Stimulated activated CD8-positive, alpha-beta memory T cell treated with anti-CD3 and anti-CD28 coated beads, Interleukin-12 subunit alpha, Interleukin-12 subunit beta, amount 100 ng/mL, for 4 hours (primary cell): Measurements from ENCODE around the gene RHOBTB1.

Experiments
- DNase-seq: peaks from one replicate; pipeline ENCODE4 v3.0.0-alpha.2; 2020; ENCODE audit warnings: low read depth

Gene RHOBTB1

GRCh38 chr10:60965696-60966095 lies 21.7 kb upstream of the RHOBTB1 start:
- DNase-seq, result no peak

GRCh38 chr10:60964257-60965235 lies 20.6 kb upstream of the RHOBTB1 start:
- no peak for DNase-seq

- no peak for DNase-seq
Measured at GRCh38 chr10:60963441-60964256, 19.7 kb upstream of the RHOBTB1 start.

- DNase-seq, result no peak
Measured at GRCh38 chr10:60962946-60963345, 19.0 kb upstream of the RHOBTB1 start.

GRCh38 chr10:60960913-60961312 lies 16.9 kb upstream of the RHOBTB1 start:
- DNase-seq, result no peak

- DNase-seq, result no peak
Measured at GRCh38 chr10:60960031-60960430, 16.0 kb upstream of the RHOBTB1 start.

DNA sequence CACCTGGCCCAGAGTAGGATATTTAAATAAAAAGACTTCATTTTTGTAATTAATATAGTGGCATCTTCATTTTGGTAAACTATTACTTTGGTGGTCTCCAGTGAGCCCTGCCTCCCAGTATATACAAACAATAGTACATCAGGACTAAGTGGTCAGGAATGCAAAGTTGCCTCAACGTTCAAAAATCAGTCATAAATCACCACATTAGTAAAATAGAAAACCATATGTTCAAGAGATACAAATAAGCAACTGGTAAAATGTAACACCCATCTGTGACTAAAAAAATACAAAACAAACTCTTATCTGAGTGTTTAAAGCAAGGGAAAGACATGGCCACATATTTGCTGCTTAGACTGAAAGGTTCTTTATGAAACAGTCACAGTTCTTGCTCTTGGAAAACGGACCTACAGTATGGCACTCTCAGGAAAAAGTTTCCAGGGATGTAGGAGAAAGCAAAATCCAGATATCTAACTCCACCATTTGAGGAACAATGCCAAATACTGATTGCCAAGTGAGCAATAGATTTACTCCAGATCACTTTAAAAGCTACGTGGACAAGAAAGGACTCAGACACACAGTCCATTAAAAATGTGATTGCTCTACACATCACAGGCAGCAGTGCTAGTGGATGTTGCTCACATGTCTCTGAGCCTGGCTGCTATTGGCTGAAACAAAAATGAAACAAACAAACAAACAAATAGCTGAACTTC lies 15.1 kb upstream of the RHOBTB1 start:
- no peak for DNase-seq

DNA sequence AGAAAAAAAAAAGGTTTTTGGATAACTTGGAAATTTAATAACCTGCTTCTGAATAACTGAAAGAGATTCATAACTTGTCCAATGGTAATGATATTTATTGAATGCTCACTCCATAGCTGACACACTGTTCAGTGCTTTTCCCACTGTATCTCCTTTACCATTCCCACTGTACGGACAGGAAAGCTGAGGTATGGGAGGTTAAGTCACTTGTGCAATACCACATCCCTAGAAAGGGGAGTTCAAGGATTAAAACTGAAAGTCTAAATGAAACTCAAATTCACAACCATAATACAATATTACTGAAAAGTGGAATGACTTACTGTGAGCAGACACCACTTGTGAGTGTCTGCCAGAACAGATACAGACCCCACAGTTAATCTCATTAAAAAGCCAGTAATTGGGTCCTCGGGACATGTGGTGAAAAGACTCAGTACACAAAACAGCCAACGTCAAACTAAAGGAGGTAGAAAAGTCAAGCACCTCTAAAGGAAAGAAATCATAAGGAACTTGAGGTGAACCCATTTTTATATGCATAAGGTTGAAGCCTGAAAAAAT lies 13.8 kb upstream of the RHOBTB1 start:
- no peak for DNase-seq

DNA sequence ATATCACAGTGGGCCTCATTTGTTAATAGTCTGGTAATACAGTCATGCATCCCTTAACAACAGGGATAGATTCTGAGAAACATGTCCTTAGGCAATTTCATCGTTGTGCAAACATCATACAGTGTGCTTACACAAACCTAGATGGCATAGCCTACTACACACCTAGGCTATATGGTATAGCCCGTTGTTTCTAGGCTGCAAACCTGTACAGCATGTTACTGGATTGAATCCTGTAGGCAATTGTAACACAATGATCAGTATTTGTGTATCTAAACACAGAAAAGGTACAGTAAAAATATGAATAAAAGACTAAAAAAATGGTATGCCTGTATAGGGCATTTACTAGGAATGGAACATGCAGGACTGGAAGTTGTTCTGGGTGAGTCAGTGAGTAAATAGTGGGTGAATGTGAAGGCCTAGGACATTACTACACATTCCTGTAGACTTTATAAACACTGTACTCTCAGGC lies 12.0 kb upstream of the RHOBTB1 start:
- no peak for DNase-seq

DNA sequence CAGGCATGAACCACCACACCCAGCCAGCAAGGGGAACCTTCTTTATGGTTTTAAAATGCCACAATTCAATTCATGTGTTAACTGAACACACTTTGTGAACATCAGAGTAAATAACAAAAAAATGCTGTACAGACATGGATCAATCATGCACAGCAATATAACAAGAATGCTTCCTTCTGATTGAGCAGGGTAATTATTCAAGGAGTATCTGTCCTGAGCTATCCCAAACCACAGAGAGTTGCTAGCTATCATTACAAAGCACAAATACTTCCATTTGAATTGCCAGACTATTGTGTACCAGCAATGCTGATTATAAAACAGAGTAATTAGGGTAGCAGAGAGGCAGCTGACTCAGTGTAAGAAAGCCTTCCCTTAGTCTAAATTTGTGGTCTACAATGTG lies 11.3 kb upstream of the RHOBTB1 start:
- no peak for DNase-seq

DNA sequence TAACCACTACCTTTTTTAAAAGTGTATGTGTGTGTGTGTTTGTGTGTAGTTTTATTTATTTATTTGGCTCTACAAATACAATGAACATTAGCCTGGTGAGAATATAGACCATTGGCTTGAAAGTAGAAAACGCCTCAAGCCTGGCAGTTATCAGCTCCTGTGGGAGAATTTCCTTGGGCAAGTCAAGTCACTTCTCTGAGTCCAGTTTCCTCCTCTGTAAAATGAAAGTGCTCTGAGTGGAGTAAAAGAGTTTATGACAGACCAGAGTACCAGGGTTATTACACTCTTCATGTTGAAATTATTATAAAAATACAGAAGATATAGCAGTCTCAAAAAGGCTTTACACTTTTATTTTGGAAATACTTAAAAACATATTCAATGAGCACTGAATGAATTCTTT lies 10.1 kb upstream of the RHOBTB1 start:
- DNase-seq, result no peak

DNA sequence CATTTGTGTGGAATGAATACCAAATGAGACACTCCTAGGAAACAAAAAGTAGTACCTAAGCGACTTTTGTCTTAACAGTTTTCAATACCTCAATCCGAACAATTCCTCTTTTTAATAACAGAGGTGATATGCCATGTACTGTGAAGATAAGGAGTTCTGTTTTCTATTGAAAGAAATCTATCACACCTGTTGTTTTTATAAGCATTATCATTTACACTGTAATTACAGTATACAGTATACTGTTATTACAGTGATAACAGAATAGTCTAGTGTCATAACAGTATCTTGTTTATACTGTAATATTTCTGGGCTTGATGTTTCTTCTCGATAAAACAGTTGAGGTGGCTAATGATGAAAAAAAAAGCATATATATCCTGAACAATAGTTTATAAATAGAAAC lies 9.4 kb upstream of the RHOBTB1 start:
- DNase-seq, result no peak

GRCh38 chr10:60952846-60953220 lies 8.8 kb upstream of the RHOBTB1 start:
- no peak for DNase-seq

DNA sequence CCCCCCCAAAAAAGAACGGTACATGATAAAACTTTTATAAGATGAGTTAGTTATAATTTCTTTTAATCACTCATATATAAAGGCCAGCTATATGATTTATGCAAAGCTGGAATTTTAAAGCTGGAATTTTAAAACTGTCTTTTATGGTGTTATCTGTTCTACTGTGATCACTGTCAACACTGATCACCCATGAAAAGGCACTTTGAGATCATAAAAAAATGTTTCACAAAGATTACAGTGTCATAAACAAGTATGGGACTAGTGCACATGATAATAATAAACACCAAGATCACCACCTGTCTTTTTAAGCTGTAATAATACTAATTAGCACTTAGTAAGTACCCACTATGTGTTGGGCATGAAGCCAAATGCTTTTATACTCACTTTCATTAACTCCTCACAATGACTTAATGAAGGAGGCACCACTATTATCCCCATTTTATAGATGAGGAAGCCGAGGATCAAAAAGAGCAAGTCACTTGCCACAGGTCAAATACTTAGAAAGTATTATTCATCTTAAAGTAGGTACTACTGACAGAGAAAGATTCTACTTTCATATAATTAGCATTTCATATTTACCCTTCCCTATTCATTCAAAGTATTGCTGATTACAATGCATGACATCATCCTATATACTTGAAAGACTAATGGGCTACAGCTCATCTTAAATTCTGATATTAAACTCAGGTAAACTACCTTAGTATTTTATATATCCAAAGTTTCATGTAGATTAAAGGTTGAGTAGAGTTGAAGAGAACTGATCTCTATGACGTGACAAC lies 8.3 kb upstream of the RHOBTB1 start:
- no peak for DNase-seq

- no peak for DNase-seq
Measured at GRCh38 chr10:60951272-60951724, 7.3 kb upstream of the RHOBTB1 start.

DNA sequence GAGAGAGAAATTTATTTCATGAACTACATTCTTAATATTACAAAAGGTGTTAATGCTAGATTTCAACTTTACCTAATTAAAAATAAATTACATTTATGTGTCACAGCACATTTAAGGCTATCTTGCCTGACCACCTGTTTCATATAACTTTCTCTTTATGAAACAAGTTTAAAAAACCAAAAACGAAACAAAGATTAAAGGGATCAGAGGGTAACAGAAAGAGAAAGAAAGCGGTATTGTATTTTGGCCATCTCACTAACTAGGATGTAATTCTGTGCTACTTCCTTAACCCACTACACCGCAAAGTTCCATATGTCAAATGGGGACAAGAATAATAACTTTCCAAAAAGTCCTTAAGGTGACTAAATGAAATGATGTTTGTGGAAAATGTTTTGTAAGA lies 6.3 kb upstream of the RHOBTB1 start:
- no peak for DNase-seq

DNA sequence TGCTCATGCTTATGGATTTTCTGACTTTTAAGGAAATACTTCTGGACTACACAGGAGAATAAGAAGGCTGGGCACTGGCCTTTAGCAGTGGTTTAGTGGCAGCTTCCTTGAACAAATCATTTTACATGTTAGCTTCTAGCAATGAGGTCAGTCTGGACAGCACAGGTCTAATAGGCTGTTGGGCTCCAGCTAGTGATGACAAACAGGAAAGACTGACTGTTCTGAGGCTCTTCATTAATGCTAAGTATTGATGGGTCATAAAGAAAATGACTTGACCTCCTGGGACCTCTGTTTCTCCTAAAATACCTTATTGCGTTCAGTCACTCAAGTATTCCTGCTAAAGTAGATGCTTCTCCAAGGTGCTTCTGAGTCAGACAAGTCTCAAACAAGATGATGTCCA lies 4.9 kb upstream of the RHOBTB1 start:
- no peak for DNase-seq

DNA sequence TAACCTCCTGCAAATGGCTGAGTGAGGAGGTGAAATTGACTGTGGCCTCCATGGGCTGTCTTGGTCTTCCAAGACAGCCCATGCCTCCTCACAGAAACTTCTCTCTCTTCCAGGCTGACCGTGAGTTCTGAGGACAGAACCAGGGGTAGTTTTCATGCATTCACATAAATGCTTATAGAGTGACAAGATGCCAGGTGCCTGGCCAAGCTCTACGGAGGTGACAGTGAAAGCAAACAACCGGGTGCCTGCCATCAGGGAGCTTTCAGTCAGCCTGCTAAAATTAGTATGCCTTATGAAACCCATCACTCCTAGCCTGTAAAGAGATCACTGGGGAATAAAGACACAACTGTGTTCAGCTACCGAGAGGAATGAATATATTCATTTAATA lies 919 bp upstream of the RHOBTB1 start:
- DNase-seq, result no peak

GRCh38 chr10:60943316-60944057 lies 498 bp downstream of the RHOBTB1 start:
- no peak for DNase-seq

DNA sequence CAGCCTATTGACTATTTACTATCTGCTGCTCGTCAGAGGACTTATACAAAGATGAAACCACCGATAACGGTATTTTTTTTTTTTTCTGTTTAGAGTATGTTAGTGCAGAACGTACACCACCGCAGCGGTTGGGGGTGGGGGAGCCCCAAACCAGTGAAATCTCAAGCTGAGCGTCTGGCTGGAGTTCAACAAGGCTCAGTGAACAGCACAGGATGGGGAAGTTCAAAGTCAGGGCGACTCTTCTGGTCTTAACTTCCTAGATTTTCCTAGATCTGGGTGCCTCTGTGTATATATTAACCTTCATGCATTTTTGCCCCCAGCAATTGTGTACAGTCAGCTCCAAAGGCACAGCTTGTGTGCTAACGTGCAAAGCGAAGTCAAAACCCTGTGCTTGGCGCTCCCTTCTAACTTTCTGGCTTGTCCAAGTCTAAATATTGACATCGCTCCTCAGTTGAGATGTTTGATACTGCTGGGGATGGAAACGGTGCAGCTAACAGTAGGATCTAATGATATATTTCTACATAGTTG lies 1.1 kb downstream of the RHOBTB1 start:
- DNase-seq, result no peak
